DND-41 (cell line): ENCODE measurements around the gene METTL26.

Source experiments
- EZH2 ChIP-seq: IDR thresholded peaks from 3 replicates; pipeline ENCODE4 v1.6.1; 2012; ENCODE audit warnings: borderline replicate concordance, low read depth, mild to moderate bottlenecking, moderate library complexity, low read length, inconsistent platforms; ENCODE audit not compliant: severe bottlenecking
- TF ChIP-seq, protein P1 (sequence below): IDR thresholded peaks from 2 replicates; pipeline ENCODE4 v1.5.1; 2012; ENCODE audit warnings: borderline replicate concordance, low read length, moderate library complexity, mild to moderate bottlenecking; ENCODE audit not compliant: poor library complexity, severe bottlenecking; ENCODE audit errors: extremely low read depth

DNA sequence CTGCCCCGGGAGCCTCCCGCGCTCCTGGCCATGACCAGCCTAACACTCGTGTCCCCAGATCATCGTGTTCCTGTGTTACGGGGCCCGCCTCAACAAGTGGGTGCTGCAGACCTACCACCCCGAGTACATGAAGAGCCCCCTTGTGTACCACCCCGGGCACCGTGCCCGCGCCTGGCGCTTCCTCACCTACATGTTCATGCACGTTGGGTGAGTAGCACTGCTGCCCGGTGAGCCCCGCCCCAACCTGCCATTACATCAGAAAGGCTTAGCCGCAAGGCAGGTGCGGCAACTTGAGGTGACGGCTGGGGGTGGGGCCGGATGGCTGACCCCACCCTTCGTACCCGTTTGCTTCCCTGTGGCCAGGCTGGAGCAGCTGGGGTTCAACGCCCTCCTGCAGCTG is 40.8 kb upstream of the METTL26 start:
- TF ChIP-seq, protein P1, sequence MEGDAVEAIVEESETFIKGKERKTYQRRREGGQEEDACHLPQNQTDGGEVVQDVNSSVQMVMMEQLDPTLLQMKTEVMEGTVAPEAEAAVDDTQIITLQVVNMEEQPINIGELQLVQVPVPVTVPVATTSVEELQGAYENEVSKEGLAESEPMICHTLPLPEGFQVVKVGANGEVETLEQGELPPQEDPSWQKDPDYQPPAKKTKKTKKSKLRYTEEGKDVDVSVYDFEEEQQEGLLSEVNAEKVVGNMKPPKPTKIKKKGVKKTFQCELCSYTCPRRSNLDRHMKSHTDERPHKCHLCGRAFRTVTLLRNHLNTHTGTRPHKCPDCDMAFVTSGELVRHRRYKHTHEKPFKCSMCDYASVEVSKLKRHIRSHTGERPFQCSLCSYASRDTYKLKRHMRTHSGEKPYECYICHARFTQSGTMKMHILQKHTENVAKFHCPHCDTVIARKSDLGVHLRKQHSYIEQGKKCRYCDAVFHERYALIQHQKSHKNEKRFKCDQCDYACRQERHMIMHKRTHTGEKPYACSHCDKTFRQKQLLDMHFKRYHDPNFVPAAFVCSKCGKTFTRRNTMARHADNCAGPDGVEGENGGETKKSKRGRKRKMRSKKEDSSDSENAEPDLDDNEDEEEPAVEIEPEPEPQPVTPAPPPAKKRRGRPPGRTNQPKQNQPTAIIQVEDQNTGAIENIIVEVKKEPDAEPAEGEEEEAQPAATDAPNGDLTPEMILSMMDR = no peak
- no peak for TF ChIP-seq EZH2
